Breast epithelium (tissue), 3 donors: Measurements from ENCODE around the gene NAV3.

Experiments
- POLR2A ChIP-seq: fragments of 450-650 bp; IDR thresholded peaks from one replicate; pipeline ENCODE4 v1.6.1; 2016; ENCODE audit warnings: antibody characterized with exemption, mild to moderate bottlenecking, moderate library complexity
- POLR2AphosphoS5 ChIP-seq, 3 donors: sonication (generic); formaldehyde crosslinking; IDR thresholded peaks; one replicate each; pipeline ENCODE4 v1.6.1; 2017; ENCODE audit warnings: antibody characterized with exemption in 3 of 3
- TF ChIP-seq, protein P1 (sequence below), 3 donors: fragments of 450-650 bp; IDR thresholded peaks; one replicate each; pipeline ENCODE4 v1.5.1; 2016 to 2017; ENCODE audit warnings: antibody characterized with exemption in 3 of 3, mild to moderate bottlenecking in 3 of 3, moderate library complexity in 3 of 3

DNA sequence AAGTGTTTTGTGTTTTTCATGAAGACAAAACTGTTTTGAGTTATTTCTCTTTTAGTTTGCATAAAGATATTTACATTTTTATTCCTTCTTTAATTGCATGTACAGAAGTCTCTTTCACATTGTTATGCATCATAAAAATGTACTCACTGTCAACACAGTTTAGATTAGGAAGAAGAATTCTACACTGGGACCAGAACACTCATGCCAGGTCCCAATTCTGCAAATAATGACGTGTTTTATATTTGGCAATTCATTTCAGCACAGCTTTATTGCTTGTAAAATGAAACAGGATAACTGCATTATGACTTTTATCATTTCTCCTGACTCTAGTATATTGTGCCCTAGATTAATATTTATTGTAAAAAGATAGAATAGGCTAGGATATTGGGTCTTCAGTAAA lies 369.2 kb downstream of the NAV3 start:
- TF ChIP-seq, protein P1, sequence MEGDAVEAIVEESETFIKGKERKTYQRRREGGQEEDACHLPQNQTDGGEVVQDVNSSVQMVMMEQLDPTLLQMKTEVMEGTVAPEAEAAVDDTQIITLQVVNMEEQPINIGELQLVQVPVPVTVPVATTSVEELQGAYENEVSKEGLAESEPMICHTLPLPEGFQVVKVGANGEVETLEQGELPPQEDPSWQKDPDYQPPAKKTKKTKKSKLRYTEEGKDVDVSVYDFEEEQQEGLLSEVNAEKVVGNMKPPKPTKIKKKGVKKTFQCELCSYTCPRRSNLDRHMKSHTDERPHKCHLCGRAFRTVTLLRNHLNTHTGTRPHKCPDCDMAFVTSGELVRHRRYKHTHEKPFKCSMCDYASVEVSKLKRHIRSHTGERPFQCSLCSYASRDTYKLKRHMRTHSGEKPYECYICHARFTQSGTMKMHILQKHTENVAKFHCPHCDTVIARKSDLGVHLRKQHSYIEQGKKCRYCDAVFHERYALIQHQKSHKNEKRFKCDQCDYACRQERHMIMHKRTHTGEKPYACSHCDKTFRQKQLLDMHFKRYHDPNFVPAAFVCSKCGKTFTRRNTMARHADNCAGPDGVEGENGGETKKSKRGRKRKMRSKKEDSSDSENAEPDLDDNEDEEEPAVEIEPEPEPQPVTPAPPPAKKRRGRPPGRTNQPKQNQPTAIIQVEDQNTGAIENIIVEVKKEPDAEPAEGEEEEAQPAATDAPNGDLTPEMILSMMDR (IDR thresholded peaks at IDR 0.05), result no peak
- TF ChIP-seq POLR2AphosphoS5 (IDR thresholded peaks at IDR 0.05), result no peak
- no peak for TF ChIP-seq POLR2A
